Subcutaneous adipose tissue (tissue), 4 donors: ENCODE data around the gene KHK. TPM values are rescaled to one million over a fixed set of nuclear protein-coding genes. Genes with fewer than 3 reads are reported as not detected.

ENCODE experiments used
- total RNA-seq, 4 donors: library from RNA; depleted of rRNA; stranded (reverse); fragments of >200 nt; gene quantifications; one replicate each; pipeline ENCODE4 v1.1.0, GENCODE V29; 2016
- TF ChIP-seq, protein P1 (sequence below): fragments of 450-650 bp; IDR thresholded peaks from one replicate; pipeline ENCODE4 v1.5.1; 2016; ENCODE audit warnings: low read depth, mild to moderate bottlenecking, control low read depth, antibody characterized with exemption, moderate library complexity

KHK gene
- total RNA-seq, 4 donors from 2014 or later = 1.1 to 2.9 (median 1.4) TPM

DNA sequence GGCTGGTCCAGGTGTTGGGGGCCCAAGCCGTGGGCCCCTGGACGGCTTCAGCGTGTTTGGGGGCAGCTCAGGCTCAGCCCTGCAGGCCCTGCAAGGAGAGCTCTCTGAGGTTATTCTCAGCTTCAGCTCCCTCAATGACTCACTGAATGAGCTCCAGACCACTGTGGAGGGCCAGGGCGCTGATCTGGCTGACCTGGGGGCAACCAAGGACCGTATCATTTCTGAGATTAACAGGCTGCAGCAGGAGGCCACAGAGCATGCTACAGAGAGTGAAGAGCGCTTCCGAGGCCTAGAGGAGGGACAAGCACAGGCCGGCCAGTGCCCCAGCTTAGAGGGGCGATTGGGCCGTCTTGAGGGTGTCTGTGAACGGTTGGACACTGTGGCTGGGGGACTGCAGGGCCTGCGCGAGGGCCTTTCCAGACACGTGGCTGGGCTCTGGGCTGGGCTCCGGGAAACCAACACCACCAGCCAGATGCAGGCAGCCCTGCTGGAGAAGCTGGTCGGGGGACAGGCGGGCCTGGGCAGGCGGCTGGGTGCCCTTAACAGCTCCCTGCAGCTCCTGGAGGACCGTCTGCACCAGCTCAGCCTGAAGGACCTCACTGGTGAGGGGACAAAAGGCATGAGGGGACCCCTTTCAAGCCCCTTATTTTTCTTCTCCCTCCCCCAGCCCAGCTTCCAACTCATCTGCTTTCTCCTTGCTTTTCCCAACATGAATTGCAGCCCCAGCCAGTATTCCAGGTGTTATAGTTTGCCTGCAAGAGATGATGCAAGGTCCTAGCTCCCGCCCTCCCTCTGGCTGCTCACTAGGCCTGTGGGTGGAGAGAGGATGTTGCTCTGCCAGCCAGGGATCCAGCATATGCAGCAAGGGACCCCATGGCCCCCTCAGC, 2.9 kb upstream of the KHK start:
- TF ChIP-seq, protein P1, sequence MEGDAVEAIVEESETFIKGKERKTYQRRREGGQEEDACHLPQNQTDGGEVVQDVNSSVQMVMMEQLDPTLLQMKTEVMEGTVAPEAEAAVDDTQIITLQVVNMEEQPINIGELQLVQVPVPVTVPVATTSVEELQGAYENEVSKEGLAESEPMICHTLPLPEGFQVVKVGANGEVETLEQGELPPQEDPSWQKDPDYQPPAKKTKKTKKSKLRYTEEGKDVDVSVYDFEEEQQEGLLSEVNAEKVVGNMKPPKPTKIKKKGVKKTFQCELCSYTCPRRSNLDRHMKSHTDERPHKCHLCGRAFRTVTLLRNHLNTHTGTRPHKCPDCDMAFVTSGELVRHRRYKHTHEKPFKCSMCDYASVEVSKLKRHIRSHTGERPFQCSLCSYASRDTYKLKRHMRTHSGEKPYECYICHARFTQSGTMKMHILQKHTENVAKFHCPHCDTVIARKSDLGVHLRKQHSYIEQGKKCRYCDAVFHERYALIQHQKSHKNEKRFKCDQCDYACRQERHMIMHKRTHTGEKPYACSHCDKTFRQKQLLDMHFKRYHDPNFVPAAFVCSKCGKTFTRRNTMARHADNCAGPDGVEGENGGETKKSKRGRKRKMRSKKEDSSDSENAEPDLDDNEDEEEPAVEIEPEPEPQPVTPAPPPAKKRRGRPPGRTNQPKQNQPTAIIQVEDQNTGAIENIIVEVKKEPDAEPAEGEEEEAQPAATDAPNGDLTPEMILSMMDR = no peak

DNA sequence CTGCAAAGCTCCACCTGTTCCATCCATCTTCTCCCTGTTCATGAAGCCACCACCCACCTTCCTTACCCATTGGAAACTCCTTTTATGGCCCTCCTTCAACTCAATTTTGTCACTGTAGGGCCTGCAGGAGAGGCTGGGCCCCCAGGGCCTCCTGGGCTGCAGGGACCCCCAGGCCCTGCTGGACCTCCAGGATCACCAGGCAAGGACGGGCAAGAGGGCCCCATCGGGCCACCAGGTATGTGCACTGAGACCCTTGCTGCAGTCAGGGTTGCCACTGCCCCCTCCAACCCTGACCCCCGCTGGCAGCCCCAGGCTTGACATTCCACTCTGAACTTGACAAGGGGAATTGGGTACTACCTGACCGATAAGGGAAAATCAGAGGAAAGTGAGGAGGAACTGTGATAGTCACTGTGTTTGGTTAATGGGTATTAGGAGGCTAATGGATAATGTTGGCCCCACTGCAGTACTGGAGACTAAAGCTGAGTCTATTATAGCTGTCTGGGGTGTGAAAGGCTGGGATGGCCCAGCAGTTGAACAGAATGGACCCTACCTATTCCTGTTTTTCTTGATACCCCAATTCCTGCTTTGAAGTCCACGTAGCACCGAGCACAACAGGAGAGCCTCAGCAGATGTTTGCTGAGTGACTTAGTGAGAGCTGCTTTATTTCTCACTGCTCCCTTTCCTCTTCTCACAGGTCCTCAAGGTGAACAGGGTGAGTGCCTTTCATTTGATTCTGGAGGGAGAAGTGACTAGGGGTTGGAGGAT, 2.1 kb upstream of the KHK start:
- TF ChIP-seq, protein P1 = no peak

DNA sequence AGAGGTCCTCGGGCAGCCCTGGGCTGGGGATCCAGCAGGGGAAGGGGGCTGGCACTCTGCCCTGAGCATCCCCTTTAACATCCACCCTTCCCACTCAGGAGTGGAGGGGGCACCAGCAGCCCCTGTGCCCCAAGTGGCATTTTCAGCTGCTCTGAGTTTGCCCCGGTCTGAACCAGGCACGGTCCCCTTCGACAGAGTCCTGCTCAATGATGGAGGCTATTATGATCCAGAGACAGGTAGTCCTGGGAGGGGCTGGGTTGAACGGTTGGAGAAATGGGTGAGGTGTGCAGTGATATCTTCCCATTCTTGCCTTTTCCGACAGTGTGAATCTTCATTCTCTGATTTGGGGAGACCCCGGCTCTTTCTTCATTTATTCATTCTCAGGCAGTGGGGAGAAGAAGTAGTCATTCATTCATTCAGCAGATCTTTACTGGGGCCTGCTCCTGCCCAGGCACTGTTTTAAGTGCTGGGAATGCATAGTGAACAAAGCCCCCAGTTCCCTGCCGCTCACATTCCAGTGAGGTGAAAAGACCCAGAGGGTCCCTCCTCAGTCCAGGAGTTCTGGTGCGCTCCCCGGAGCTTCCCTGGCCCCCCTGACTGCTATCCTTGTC, 1.4 kb upstream of the KHK start:
- TF ChIP-seq, protein P1 = no peak

DNA sequence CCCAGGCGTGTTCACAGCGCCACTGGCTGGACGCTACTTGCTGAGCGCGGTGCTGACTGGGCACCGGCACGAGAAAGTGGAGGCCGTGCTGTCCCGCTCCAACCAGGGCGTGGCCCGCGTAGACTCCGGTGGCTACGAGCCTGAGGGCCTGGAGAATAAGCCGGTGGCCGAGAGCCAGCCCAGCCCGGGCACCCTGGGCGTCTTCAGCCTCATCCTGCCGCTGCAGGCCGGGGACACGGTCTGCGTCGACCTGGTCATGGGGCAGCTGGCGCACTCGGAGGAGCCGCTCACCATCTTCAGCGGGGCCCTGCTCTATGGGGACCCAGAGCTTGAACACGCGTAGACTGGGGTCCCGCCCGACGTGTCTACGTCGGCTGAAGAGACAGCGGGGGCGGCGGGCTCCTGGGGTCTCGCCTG, 891 bp upstream of the KHK start:
- TF ChIP-seq, protein P1 = no peak

DNA sequence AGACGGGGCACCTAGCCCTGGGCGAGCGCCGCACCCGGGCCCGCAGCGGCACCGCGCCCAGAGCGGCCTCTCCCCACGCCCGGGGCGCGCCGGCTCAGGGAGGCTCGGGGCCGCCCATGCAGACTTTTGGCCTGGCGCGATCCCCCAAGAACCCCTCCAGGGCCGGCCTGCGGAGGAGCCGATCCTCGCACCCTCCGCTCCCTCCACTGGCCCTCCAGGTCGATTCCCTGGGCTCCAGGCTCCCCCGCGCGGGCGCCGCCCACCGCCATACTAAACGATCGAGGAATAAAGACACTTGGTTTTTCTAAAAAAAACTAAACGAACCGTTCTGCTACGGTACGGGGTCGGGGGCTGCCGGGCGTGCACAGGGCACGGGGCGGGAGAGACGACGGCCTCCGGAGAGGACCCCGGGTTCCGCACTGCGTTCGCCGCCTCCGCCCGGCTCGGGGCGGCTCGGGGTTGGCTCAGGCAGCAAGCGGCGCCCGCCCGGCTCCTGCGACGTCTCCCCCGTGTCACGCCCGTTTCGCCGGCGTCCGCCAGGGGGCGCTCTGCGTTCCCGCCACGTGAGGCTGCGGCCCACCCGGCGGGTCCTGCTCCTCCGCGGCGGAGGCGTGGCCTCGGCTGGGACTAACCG, 365 bp upstream of the KHK start:
- TF ChIP-seq, protein P1 = no peak

DNA sequence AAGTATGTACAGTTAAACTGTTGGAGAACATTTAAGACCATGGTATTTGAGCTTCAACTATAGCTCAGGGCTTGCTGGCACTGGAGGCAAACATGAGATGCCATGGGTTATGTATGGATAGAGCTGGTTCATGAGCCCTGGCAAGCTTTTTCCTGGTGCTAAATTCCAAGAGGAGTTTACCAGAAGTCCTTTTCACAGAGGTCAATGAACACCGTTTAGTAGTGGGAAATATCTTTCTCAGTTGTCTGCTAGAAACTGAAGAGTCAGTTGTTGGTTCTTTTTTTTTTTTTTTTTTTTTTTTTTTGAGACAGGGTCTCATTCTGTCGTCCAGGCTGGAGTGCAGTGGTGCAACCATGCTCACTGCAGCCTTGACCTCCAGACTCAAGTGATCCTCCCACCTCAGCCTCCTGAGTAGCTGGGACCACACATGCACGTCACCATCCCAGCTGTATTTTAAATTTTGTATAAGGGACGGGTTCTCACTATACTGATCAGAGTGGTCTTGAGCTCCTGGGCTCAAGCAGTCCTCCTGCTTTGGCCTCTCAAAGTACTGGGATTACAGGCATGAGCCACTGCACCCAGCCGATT, 1.3 kb downstream of the KHK start:
- TF ChIP-seq, protein P1 = no peak
